CD4-positive, alpha-beta T cell treated with Interleukin-12 subunit alpha and Interleukin-12 subunit beta, for 1 hour (primary cell): ENCODE data around the gene PLEKHH2.
"Not testable (repeated sequence)": the region's sequence is repeated elsewhere in the genome, so short reads cannot be mapped to it uniquely, and the experiment has no call there.

Experiments
- DNase-seq: peaks from one replicate; pipeline ENCODE4 v3.0.0-alpha.2; 2020

The PLEKHH2 gene

GRCh38 chr2:43637030-43637803 is at the start of gene PLEKHH2:
TSS of gene PLEKHH2 (plus strand) at chr2:43637260. CDS start at chr2:43644674, 7,414 bp downstream.
- DNase-seq, result peak; percentile 84

GRCh38 chr2:43592443-43592842 is 44.6 kb upstream of the PLEKHH2 start:
- no peak for DNase-seq

GRCh38 chr2:43593254-43593653 is 43.8 kb upstream of the PLEKHH2 start:
- no peak for DNase-seq

GRCh38 chr2:43594875-43595274 is 42.2 kb upstream of the PLEKHH2 start:
- no peak for DNase-seq

- peak; percentile 98 for DNase-seq
These were observed 41.3 kb upstream of the PLEKHH2 start, which contains the start of gene THADA for GRCh38 chr2:43595603-43596412. TSS of gene THADA (minus strand) at chr2:43596038. CDS start at chr2:43592392, 3,646 bp downstream.

GRCh38 chr2:43600596-43600995 is 36.5 kb upstream of the PLEKHH2 start:
- DNase-seq, result not testable (repeated sequence)

- no peak for DNase-seq
These were observed 32.4 kb upstream of the PLEKHH2 start for GRCh38 chr2:43604674-43605073.

GRCh38 chr2:43605079-43605655 is 31.9 kb upstream of the PLEKHH2 start:
- DNase-seq, result peak; percentile 24

- no peak for DNase-seq
These were observed 31.2 kb upstream of the PLEKHH2 start for GRCh38 chr2:43605851-43606250.

- DNase-seq, result peak; percentile 57
These were observed 27.7 kb upstream of the PLEKHH2 start for GRCh38 chr2:43609290-43609918.

GRCh38 chr2:43610361-43610760 is 26.7 kb upstream of the PLEKHH2 start:
- no peak for DNase-seq

GRCh38 chr2:43611987-43612894 is 24.8 kb upstream of the PLEKHH2 start:
- peak; percentile 75 for DNase-seq

- no peak for DNase-seq
These were observed 24.1 kb upstream of the PLEKHH2 start for GRCh38 chr2:43612944-43613343.

GRCh38 chr2:43616967-43617680 is 19.9 kb upstream of the PLEKHH2 start:
- no peak for DNase-seq

GRCh38 chr2:43619511-43619910 is 17.5 kb upstream of the PLEKHH2 start:
- no peak for DNase-seq

GRCh38 chr2:43622931-43623451 is 14.1 kb upstream of the PLEKHH2 start:
- no peak for DNase-seq

- DNase-seq, result no peak
These were observed 5.3 kb upstream of the PLEKHH2 start for GRCh38 chr2:43631618-43632317.

GRCh38 chr2:43634604-43635306 is 2.3 kb upstream of the PLEKHH2 start:
- DNase-seq, result no peak

- DNase-seq, result not testable (repeated sequence)
These were observed 907 bp upstream of the PLEKHH2 start for GRCh38 chr2:43636153-43636552.

GRCh38 chr2:43636621-43637020 is 439 bp upstream of the PLEKHH2 start:
- peak; percentile 12 for DNase-seq
